ENCODE results near the gene OPTN. TPM values are rescaled to one million over a fixed set of nuclear protein-coding genes. Genes with fewer than 3 reads are reported as not detected.
"Not testable (repeated sequence)": the region's sequence is repeated elsewhere in the genome, so short reads cannot be mapped to it uniquely, and the experiment has no call there.

The OPTN gene
- 10 to 100 TPM; 28.4 to 42.0 (median 32.8) TPM for polyA plus RNA-seq (ENCODE audit: insufficient read length in 3 of 3)
- long read RNA-seq, donor 1, partial matches to known transcripts: 0 of 3 reads
- long read RNA-seq, donor 1, other reads (novel, unspliced or antisense): 0 of 3 reads
- long read RNA-seq, donor 2, partial matches to known transcripts: 0 of 3 reads
- long read RNA-seq, donor 2, other reads (novel, unspliced or antisense): 0 of 3 reads
- long read RNA-seq, donor 3, transcript OPTN-205 (14 exons, 3,321 nt): major isoform, 6 of 8 reads
- long read RNA-seq, donor 3, partial matches to known transcripts: 0 of 8 reads
- long read RNA-seq, donor 3, other reads (novel, unspliced or antisense): 0 of 8 reads
- long read RNA-seq, donor 4, partial matches to known transcripts: 0 of 4 reads
- long read RNA-seq, donor 4, other reads (novel, unspliced or antisense): 0 of 4 reads
- long read RNA-seq, donor 5: 0 reads
- long read RNA-seq, donor 6, partial matches to known transcripts: 0 of 2 reads
- long read RNA-seq, donor 6, other reads (novel, unspliced or antisense): 0 of 2 reads
- long read RNA-seq, donor 7, partial matches to known transcripts: 0 of 3 reads
- long read RNA-seq, donor 7, other reads (novel, unspliced or antisense): 0 of 3 reads
- long read RNA-seq, donor 8, partial matches to known transcripts: 0 of 4 reads
- long read RNA-seq, donor 8, other reads (novel, unspliced or antisense): 0 of 4 reads
- long read RNA-seq, donor 9, partial matches to known transcripts: 0 of 1 reads
- long read RNA-seq, donor 9, other reads (novel, unspliced or antisense): 0 of 1 reads
- long read RNA-seq, donor 10, partial matches to known transcripts: 0 of 4 reads
- long read RNA-seq, donor 10, other reads (novel, unspliced or antisense): 0 of 4 reads
- long read RNA-seq, donor 11, transcript OPTN-205 (14 exons, 3,321 nt): major isoform, 7 of 7 reads
- long read RNA-seq, donor 11, partial matches to known transcripts: 0 of 7 reads
- long read RNA-seq, donor 11, other reads (novel, unspliced or antisense): 0 of 7 reads
- long read RNA-seq, donor 12, partial matches to known transcripts: 0 of 1 reads
- long read RNA-seq, donor 12, other reads (novel, unspliced or antisense): 0 of 1 reads
- long read RNA-seq, donor 13: 0 reads
- long read RNA-seq, donor 14, partial matches to known transcripts: 0 of 4 reads
- long read RNA-seq, donor 14, other reads (novel, unspliced or antisense): 0 of 4 reads
- long read RNA-seq, donor 15, partial matches to known transcripts: 0 of 2 reads
- long read RNA-seq, donor 15, other reads (novel, unspliced or antisense): 0 of 2 reads
- long read RNA-seq, donor 16, transcript OPTN-205 (14 exons, 3,321 nt): major isoform, 7 of 10 reads
- long read RNA-seq, donor 16, partial matches to known transcripts: 0 of 10 reads
- long read RNA-seq, donor 16, other reads (novel, unspliced or antisense): 0 of 10 reads

DNA sequence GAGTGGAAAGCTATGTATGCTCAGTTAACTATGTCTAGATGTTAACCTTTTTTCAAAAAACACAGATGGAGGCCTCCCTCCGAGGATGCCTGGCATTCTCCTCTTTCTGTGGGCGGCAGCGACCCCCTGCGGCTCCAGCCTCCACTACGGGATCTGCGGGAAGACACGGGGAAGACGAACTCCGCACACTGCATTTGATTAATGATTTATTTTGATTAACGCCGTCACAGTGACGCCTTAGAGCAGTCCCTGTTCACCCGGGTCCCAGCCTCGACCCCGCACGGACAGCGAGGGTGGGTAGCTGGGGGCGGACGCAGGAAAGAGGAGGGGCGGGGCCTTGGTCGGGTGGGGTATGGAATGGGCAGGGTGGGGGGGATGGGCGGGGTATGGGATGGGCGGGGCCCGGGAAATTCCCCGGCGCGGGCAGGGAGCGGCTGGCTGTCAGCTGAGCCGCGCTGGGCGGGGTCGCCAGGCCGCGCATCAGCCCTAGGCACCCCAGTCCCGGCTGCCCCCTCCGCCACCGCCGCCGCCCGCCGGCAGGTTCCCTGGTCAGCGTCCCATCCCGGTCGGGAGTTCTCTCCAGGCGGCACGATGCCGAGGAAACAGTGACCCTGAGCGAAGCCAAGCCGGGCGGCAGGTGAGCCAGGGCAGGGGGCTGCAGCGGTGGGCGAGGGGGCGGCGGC is at the start of gene OPTN:
Gene OPTN, plus strand, starts transcription at position 498 of the 683 bp plus-strand sequence. CDS start 8,960 bp downstream, outside the sequence.
- peak; percentile 53 to 81 (median 69) for DNase-seq (ENCODE audit: extremely low read depth in 1 of 11, low read depth in 9 of 11, low spot score in 4 of 11)

DNA sequence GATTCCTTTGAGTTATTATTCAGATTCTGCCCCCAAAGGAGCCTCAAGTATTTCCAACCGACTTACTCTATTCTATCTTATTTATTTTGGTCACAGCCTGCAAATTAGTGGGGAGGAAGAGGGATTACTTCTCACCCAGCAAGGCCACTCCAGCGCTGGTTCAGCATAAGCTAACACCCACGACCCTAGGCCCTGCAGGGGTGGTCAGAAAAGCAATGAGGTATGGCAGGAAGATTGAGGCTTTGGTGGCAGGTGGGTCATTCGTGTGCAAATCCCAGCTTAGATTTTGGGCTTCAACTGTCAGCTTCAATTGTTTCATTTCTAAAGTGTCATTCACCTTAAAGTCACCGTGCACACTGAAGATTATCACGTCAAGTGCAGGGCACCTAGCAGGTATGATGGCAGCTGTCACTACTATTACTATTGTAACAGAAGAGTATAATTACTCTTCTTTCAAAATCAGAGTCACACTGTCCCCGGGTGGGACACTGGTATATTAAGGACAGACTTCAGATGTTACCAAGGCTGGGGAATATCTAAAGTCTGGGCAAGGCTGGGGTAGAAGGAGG is 48.8 kb upstream of the OPTN start:
- DNase-seq (ENCODE audit: extremely low read depth in 1 of 11, low read depth in 9 of 11, low spot score in 4 of 11): no peak

DNA sequence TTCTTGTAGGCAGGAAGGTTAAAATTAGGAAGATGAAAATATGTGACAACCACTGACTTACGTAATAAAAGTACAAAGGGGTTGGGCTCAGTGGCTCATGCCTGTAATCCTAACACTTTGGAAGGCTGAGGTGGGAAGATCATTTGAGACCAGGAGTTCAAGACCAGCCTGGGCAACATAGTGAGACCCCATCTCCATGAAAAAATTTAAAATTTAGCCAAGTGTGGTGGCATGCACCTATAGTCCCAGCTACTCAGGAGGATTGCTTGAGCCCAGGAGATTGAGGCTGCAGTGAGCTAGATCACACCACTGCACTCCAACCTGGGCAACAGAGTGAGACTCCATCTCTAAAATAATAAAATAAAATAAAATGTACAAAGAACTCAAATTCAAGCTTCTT is 46.8 kb upstream of the OPTN start:
- DNase-seq (ENCODE audit: extremely low read depth in 1 of 11, low read depth in 9 of 11, low spot score in 4 of 11): not testable (repeated sequence)

DNA sequence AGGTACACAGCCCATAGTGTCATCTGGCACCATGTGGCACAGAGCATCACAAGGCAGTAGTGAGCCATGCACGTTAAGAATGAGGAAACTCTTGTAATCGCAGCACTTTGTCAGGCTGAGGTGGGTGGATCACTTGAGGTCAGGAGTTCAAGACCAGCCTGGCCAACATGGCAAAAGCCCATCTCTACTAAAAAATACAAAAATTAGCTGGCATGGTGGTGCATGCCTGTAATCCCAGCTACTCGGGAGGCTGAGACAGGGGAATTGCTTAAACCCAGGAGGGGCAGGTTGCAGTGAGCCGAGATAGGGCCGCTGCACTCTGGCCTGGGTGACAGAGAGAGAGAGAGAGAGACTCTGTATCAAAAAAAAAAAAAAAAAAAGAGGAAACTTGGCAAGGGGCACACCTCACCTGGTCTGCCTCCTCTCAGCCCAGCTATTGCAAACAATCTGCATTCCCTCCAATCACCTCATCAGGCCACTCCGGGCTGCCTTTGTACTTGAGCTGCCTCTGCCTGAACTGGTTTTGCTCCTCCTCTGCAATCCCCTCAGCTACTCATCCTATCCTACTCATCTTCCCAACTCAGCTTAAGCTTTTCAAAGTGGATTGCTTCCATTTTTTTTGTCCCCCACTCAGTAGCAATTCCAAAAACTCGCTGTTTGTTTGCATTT is 46.0 kb upstream of the OPTN start:
- no peak for DNase-seq (ENCODE audit: extremely low read depth in 1 of 11, low read depth in 9 of 11, low spot score in 4 of 11)

DNA sequence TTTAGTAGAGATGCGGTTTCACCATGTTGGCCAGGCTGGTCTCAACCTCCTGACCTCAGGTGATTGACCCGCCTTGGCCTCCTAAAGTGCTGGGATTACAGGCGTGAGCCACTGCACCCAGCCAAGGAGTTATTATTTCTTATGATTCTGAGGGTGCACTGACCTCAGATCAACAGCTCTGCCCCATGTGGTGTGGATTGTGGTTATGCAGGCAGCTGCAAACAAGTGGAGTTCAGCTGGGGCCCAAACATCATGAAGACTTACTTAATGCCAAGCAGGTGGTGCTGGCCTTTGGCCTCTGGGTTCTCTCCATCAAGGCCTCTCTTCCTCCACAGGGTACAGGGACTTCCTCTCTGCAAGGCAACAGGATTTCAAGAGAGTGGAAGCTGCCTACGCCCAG is 45.1 kb upstream of the OPTN start:
- DNase-seq (ENCODE audit: extremely low read depth in 1 of 11, low read depth in 9 of 11, low spot score in 4 of 11): no peak

DNA sequence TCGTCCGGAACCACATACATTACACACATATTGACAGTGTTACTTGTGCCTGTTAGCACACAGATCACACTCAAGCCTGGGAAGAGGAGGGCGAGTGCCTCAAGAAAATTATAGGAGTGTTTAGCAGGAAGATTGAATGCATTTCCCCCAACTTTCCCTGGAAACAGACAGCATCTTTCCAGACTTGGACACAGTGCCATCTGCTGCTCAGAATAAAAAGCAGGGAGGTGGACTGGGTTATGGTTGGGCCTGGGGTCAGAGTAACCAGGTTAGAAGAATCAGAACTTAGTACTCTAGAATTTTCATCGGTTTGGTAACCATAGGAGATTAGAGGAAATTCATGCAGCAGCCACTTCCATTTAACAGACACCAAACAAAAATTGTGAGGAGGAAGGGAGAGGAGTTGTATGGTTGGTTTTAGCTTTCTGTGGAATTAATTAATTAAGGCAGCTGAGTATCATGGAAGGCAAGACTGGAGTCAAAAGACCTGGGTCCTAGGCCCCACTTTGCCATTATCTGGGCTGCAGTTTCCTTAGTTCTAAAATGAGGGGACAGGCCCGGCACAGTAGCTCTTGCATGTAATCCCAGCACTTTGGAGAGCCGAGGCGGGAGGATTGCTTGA is 43.4 kb upstream of the OPTN start:
- peak in 10 of 11 donors; percentile 7 to 34 (median 18) for DNase-seq (ENCODE audit: extremely low read depth in 1 of 11, low read depth in 9 of 11, low spot score in 4 of 11)

DNA sequence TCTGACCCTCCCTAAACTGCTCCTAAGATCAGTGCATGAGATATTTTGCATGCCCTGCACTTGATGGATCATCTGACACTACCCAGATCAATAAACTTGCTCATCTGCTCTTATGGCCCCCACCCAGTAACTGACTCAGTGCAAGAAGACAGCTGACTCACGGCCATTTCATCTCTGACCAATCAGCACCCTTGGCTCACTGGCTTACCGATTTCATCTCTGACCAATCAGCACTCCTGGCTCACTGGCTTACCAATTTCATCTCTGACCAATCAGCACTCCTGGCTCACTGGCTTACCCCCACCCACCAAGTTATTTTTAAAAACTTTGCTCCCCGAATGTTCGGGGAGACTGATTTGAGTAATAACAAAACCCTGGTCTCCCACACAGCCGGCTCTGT is 37.2 kb upstream of the OPTN start:
- DNase-seq (ENCODE audit: extremely low read depth in 1 of 11, low read depth in 9 of 11, low spot score in 4 of 11): no peak

DNA sequence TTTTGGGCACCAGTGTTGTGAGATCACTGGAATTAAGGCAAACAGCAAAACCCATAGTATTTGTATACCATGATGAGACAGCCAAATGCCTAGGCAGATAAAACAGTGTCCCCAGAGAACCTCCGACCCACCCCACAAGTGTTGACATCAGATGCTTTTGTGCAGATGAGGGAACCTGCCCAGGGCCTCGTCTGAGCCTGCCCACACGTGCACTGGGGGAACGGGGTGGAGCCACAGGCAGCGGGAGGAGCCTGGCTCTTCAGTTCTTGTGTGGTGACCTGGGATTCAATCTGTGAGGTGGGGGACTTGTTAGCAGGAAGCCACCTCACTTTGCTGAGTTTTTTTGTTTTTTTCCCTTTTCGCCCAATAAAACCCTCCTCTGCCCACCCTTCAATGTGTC is 33.4 kb upstream of the OPTN start:
- DNase-seq (ENCODE audit: extremely low read depth in 1 of 11, low read depth in 9 of 11, low spot score in 4 of 11): no peak

DNA sequence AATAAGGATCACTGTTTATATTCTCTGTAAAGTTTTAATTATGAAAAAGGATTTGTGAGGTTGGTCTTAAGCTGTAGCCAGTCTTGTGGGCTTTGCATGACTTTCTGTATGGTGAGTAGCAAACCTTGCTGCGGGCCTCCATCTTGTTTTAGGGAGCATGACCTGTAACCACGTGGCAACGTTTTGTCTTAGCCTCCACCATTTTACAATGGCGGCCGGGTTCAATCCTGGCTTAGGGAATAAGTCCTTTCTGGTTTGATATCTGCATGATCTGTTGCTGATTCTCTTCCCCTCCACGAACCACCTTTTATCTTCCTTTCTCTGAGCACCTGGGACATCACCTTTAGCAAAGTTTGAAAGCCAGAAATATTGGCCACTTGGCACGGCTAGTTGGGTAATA is 32.5 kb upstream of the OPTN start:
- DNase-seq (ENCODE audit: extremely low read depth in 1 of 11, low read depth in 9 of 11, low spot score in 4 of 11): no peak

DNA sequence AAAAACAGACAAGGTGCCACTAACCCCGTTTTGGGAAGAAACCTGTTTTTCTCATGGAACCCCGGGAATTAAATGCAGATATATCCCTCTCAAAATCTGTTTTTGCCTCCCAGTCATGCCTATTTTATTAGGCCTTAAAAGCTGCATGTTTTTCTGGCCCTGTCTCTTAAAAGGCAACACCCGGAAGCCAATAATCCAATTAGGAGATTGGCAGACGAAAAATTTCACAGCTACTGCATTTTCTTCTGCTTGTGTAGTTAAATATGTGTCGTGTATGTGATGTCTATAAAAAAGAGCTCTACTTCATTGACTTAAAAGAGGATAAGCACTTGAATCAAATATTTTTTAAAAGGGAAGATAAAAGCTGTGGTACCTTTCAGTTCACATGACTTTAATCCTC is 31.9 kb upstream of the OPTN start:
- DNase-seq (ENCODE audit: extremely low read depth in 1 of 11, low read depth in 9 of 11, low spot score in 4 of 11): no peak

DNA sequence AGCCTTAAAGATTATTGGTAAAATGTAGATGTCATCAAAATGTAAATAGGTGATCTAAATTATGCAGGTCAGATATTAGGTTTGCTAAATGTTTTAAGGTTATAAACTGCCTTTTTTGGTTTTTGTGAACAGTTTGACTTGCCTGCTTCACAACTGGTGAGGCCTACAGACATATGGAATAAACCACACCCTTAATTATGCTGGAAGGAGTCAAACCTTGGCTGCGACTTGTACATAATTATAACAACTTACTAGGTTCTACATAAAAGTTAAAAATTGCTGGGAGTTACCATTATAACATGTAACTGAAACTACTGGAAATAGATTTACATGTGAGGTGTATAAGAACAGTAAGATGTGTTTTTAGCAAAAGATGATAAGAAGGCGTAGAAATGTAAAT is 31.5 kb upstream of the OPTN start:
- DNase-seq (ENCODE audit: extremely low read depth in 1 of 11, low read depth in 9 of 11, low spot score in 4 of 11): no peak

DNA sequence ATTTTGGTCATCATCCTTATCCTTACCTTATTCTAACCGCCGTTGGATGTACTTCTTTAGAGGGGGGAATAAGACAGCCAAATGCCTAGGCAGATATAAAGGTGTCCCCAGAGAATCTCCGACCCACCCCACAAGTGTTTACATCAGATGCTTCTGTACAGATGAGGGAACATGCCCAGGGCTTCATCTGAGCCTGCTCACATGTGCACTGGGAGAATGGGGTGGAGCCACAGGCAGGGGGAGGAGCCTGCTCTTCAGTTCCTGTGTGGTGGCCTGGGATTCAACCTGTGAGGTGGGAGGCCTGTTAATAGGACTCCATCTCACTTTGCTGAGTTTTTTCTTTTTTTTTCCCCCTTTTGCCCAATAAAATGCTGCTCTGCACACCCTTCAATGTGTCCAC is 27.6 kb upstream of the OPTN start:
- no peak for DNase-seq (ENCODE audit: extremely low read depth in 1 of 11, low read depth in 9 of 11, low spot score in 4 of 11)

DNA sequence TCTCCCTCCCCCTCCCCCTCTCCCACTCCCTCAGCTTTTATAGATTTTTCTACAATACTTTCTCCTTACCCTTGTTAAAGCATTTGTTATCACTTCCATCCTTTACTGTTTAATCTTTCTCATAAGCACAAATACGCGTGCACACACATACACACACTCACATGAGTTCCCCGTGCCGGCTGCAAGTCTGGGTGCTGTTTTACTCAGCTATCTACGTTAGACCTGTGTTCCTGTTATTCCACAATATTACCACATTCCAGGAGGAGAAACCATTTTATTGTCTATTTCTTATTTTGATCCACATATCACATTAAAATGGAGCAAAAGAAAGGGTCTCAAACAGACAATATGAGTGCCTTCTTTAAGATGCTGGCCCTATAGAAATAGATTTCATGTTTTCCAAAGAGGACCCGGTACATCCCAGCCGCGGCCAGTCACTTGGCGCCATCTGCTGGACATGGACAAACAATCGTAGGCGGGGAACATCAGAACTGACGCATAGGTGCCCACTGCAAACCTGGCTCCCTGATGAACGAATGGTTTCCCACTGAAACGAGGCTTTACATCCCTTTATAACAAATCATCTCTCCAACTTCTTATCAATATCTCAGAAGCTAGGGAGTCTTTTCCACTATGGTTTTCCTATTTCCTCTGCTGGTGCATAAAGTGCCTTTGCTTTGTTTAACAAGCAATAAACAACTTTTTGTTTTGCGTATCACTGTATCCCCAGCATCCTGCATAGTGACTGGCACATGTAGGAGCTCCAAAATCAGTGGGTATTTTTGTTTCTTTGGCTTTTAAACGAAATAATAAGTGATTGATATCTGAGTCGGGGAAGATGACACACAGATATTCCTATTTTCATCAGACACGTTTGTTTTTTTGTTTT is 25.2 kb upstream of the OPTN start:
- DNase-seq (ENCODE audit: extremely low read depth in 1 of 11, low read depth in 9 of 11, low spot score in 4 of 11): peak; percentile 26 to 68 (median 52)

DNA sequence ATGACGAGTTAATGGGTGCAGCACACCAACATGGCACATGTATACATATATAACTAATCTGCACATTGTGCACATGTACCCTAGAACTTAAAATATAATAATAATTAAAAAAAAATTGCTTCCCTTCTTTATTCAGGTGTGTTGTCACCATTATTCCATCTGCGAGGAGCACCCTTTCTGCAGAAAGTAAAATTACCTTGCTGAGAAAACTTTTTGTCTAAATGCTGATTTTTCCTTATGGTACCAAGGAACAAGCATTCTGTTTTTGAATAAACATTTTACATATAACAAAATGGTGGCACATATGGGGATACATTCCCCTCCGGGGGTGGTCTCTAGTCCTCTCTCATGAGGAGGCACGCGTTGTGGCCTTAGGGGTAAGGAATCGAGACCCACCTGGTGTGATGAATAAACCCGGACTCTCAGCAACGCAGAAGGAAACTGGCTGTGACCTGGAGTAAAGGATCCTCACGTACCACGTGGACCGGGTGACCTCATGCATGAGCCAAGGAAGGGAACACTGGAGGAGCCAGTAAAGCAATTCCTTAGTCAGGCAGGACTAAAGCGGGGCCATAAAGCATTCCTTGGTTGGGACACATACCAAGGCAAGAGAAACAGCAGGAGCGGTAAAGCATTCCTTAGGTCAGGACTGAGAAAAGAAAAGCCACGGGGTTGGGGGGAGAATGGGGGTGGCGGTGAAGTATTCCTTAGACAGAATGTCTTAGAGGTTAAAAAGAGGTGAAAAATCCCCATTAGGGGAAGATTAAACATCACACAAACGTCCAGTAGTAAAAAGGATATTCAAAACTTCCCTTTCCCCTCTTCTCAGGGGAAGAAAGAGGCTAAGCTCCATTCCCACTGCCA is 20.8 kb upstream of the OPTN start:
- DNase-seq (ENCODE audit: extremely low read depth in 1 of 11, low read depth in 9 of 11, low spot score in 4 of 11): no peak

DNA sequence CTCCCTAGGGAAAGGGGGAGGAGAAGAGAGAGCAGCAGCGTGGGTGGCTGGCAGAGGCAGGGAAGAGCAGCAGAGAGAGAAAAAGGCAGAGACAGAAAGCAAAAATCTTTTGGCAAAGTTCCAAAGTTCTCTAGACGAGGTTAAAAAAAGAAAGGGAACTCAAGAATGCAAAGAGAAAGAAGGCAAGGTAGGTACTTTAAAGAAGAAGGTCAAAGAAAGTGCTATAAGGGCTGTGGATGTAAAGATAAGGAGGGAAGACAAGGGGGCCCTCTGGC is 20.2 kb upstream of the OPTN start:
- no peak for DNase-seq (ENCODE audit: extremely low read depth in 1 of 11, low read depth in 9 of 11, low spot score in 4 of 11)

DNA sequence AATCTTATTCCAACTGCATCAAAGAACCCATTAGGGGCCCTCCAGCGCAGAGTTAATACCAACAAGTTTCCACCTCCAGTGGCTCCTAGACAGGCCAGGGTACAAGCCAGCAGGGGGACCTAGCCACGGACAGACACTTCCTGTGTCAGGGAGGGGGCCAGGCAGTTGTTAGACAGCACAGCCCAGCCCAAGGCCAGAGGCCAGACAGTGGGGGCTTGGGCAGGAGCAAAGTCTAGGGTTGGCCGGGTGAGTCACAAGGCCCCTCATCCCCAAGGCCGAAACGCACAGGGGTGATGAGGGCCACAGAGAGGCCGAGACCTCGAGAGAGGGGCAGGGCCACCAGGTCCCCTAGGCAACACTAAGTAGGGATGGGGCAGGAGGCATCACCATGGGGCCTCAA is 19.3 kb upstream of the OPTN start:
- DNase-seq (ENCODE audit: extremely low read depth in 1 of 11, low read depth in 9 of 11, low spot score in 4 of 11): no peak
